Breast epithelium (tissue), 4 donors: ENCODE results near the gene TANGO2. TPM values are rescaled to one million over a fixed set of nuclear protein-coding genes. Genes with fewer than 3 reads are reported as not detected.

Experiments
- DNase-seq, 2 donors: peaks; one replicate each; pipeline ENCODE4 v3.0.0-alpha.2; 2019; ENCODE audit warnings: low spot score in 2 of 2
- H3K27ac ChIP-seq, 2 donors: fragments of 200-600 bp; sonication (generic) in 1 of 2; one replicate each; pipeline ENCODE4 v1.5.1; 2016 to 2019; ENCODE audit warnings: mild to moderate bottlenecking in 1 of 2
- H3K27me3 ChIP-seq, 2 donors: fragments of 200-600 bp; sonication (generic) in 1 of 2; one replicate each; pipeline versions ENCODE4 v1.5.1 to v1.6.0; 2017 to 2019; ENCODE audit warnings: control low read depth in 1 of 2, mild to moderate bottlenecking in 1 of 2
- H3K36me3 ChIP-seq: fragments of 200-600 bp; one replicate; pipeline ENCODE4 v1.5.1; 2019
- H3K4me1 ChIP-seq, 2 donors: fragments of 200-600 bp; sonication (generic); one replicate each; pipeline ENCODE4 v1.5.1; 2016 to 2019; ENCODE audit warnings: control low read depth in 1 of 2
- H3K4me3 ChIP-seq, 3 donors: fragments of 200-600 bp; sonication (generic); 1 replicate in 2 of 3; 2 replicates in 1 of 3; pipeline ENCODE4 v1.5.1; 2016 to 2019; ENCODE audit warnings: mild to moderate bottlenecking in 3 of 3, moderate library complexity in 2 of 3
- H3K9me3 ChIP-seq, 2 donors: fragments of 200-600 bp; sonication (generic) in 1 of 2; one replicate each; pipeline ENCODE4 v1.5.1; 2016 to 2019; ENCODE audit warnings: control low read depth in 1 of 2
- POLR2A ChIP-seq: fragments of 450-650 bp; IDR thresholded peaks from one replicate; pipeline ENCODE4 v1.6.1; 2016; ENCODE audit warnings: antibody characterized with exemption, mild to moderate bottlenecking, moderate library complexity
- POLR2AphosphoS5 ChIP-seq, 3 donors: sonication (generic); formaldehyde crosslinking; IDR thresholded peaks; one replicate each; pipeline ENCODE4 v1.6.1; 2017; ENCODE audit warnings: antibody characterized with exemption in 3 of 3
- intact Hi-C: fragments of 100-400 bp; cut with DNase I; formaldehyde crosslinking; loops from one replicate; pipeline ENCODE4 v1.15.1; 2023; ENCODE audit warnings: low total_unique reads
- total RNA-seq, 3 donors: library from RNA; depleted of rRNA; stranded (reverse); fragments of >200 nt; gene quantifications; one replicate each; pipeline ENCODE4 v1.1.0, GENCODE V29; 2016
- TF ChIP-seq, protein P1 (sequence below), 3 donors: fragments of 450-650 bp; IDR thresholded peaks; one replicate each; pipeline ENCODE4 v1.5.1; 2016 to 2017; ENCODE audit warnings: antibody characterized with exemption in 3 of 3, mild to moderate bottlenecking in 3 of 3, moderate library complexity in 3 of 3

The TANGO2 gene
- total RNA-seq, 3 donors from 2014 or later = 25.9 to 55.4 (median 33.4) TPM

DNA sequence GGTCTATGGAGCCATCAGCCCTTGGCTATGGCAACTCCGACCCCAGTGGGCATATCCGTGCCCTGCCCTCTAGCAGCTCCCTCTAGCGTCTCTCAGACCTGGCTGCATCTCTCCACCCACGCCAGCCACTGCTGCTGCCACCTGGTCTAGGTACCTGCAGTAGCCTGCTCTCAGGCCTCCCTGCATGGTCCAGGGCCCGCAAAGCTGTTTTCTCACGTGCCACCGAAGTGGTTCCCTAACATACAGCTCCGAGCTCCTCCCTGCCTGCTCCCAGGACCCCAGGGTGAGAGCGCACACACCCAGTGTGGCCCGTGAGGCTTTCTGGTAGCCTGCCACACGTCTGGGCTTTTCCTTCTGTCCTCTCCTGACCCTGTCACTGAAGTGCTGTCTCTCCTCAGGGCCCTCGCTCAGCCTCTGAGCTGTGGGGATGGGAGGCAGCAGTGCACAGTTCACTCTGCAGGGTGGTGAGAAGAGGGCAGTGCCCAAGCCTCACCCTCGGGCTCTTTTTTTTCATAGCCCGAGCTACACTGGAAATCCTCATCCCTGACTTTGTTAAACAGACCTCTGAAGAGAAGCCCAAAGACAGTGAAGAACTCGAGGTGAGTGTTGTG lies 73.4 kb downstream of the TANGO2 start:
- intact Hi-C loops = no loop called here
- TF ChIP-seq POLR2AphosphoS5 (IDR thresholded peaks at IDR 0.05) (no peak), POLR2A (no peak)
- TF ChIP-seq, protein P1, sequence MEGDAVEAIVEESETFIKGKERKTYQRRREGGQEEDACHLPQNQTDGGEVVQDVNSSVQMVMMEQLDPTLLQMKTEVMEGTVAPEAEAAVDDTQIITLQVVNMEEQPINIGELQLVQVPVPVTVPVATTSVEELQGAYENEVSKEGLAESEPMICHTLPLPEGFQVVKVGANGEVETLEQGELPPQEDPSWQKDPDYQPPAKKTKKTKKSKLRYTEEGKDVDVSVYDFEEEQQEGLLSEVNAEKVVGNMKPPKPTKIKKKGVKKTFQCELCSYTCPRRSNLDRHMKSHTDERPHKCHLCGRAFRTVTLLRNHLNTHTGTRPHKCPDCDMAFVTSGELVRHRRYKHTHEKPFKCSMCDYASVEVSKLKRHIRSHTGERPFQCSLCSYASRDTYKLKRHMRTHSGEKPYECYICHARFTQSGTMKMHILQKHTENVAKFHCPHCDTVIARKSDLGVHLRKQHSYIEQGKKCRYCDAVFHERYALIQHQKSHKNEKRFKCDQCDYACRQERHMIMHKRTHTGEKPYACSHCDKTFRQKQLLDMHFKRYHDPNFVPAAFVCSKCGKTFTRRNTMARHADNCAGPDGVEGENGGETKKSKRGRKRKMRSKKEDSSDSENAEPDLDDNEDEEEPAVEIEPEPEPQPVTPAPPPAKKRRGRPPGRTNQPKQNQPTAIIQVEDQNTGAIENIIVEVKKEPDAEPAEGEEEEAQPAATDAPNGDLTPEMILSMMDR (IDR thresholded peaks at IDR 0.05) = no peak
- no peaks in the 10 kb centered on the region for H3K9me3 ChIP-seq
- no peak overlapping the region for H3K27ac ChIP-seq
- no peak overlapping the region for H3K4me3 ChIP-seq
- no peaks in the 10 kb centered on the region for H3K4me1 ChIP-seq
- H3K27me3 ChIP-seq = no peaks in the 10 kb centered on the region
- peaks cover 13% of the 10 kb centered on the region for H3K36me3 ChIP-seq
- DNase-seq = no peak

DNA sequence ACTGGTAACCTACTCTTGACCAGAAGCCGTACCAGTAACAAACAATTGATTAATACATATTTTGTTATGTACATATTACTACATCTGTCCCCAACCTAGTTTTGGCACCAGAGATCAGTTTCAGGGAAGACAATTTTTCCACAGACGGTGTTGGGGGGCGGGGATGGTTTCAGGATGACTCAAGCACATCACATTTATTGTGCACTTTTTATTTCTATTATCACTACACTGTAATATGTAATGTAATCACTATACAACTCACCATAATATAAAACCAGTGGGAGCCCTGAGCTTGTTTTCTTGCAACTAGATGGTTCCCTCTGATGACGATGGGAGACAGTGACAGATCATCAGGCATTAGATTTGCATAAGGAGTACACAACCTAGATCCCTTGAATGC lies 74.6 kb downstream of the TANGO2 start:
- Histone ChIP-seq H3K27me3 (no peaks in the 10 kb centered on the region), H3K36me3 (peaks cover 13% of the 10 kb centered on the region), H3K4me1 (no peaks in the 10 kb centered on the region), H3K9me3 (no peaks in the 10 kb centered on the region), H3K27ac (no peak overlapping the region), H3K4me3 (no peak overlapping the region)
- no peak for DNase-seq
- intact Hi-C loops = no loop called here
- TF ChIP-seq POLR2AphosphoS5 (IDR thresholded peaks at IDR 0.05) (no peak), POLR2A (no peak)
- TF ChIP-seq, protein P1 (IDR thresholded peaks at IDR 0.05) = no peak

DNA sequence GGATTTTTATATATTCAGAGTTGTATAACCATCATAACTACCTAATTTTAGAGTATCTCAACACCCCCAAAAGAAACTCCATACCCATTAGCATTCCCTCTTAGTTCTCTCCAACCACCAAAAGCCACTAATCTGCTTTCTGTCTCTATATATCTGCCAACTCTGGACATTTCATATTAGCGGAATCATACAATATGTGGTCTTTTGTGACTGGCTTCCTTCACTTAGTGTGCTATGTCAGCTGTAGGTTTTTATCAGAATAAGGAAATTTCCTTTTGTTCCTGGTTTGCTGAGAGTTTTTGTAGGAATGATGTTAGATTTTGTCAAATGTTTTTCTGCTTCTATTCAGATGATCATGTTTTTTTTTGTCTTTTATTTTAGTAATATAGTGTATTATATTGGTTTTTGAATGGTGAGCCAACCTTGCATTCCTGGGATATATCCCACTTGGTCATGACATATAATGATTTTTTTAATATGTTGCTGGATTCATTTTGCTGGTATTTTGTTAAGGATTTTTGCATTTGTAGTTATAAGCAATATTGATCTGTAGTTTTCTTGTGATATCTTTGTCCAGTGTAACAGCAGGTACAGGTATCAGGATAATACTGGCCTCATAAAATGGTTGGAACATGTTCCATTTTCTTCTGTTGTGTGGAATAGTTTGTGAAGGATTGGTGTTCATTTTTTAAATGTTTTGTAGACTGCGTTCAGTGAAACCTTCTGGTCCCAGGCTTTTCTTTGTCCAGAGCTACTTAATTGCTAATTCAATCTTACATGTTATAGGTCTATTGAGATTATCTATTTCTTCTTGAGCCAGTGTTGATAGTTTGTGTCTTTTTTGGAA lies 75.9 kb downstream of the TANGO2 start:
- Histone ChIP-seq H3K27me3 (no peaks in the 10 kb centered on the region), H3K4me3 (no peak overlapping the region), H3K4me1 (no peaks in the 10 kb centered on the region), H3K27ac (no peak overlapping the region), H3K36me3 (peaks cover 12% of the 10 kb centered on the region), H3K9me3 (no peaks in the 10 kb centered on the region)
- TF ChIP-seq, protein P1 (IDR thresholded peaks at IDR 0.05) = no peak
- TF ChIP-seq POLR2A = no peak
- no peak for TF ChIP-seq POLR2AphosphoS5 (IDR thresholded peaks at IDR 0.05)
- DNase-seq = no peak
- intact Hi-C loops = no loop called here

DNA sequence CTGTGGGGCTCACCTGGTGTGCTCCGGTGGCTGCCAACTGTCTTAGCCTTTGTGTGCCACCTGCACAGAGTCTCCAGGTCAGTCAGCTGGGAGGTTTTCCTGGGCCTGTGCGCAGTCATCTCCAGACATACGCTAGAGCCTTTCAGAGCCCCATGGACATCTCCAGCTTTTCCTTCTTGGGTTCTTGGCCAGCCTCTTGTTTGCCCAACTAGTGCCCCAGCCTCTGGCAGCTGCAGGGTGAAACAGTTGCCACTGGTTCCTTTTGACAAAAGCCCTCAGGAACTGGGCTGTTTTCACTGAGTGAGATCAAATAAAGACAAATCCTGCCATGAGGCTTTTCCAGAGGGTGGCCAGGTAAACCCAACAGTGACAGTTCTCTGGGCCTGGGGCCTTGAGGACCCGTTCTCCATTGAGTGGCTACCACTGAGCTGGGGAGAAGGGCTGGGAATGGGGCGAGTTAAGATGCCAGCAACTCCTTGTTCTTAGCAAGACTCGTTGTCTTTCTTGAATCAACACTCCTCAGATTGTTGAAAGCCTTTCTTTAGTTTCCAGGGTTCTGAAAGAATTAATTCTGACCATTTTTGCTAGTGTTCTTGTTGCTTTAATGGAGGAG lies 78.3 kb downstream of the TANGO2 start:
- Histone ChIP-seq H3K36me3 (peaks cover 6% of the 10 kb centered on the region), H3K27me3 (no peaks in the 10 kb centered on the region)
- intact Hi-C loops = no loop called here

More for the DNA sequence above, 78.3 kb downstream of the TANGO2 start:
- no peak for DNase-seq
- Histone ChIP-seq H3K4me1 (no peaks in the 10 kb centered on the region), H3K4me3 (no peak overlapping the region), H3K9me3 (no peaks in the 10 kb centered on the region), H3K27ac (no peak overlapping the region)
- TF ChIP-seq, protein P1 (IDR thresholded peaks at IDR 0.05) = no peak
- TF ChIP-seq POLR2A = no peak
- no peak for TF ChIP-seq POLR2AphosphoS5 (IDR thresholded peaks at IDR 0.05)
